HepG2 (cell line): ENCODE data around the gene MAP3K4. TPM values are rescaled to one million over a fixed set of nuclear protein-coding genes. Genes with fewer than 3 reads are reported as not detected.
A peak's percentile ranks its signal among the peaks of the same experiment; 100 is the strongest.

Experiments
- ARNT2 ChIP-seq: sonication (generic); formaldehyde crosslinking; IDR thresholded peaks from 2 replicates; pipeline ENCODE4 v1.8.0; 2022; ENCODE audit warnings: mild to moderate bottlenecking, low read depth, missing genetic modification reagents, moderate library complexity
- KLF15 ChIP-seq: sonication (generic); formaldehyde crosslinking; IDR thresholded peaks from 2 replicates; pipeline ENCODE4 v1.8.1; 2023; ENCODE audit warnings: borderline replicate concordance, mild to moderate bottlenecking, inconsistent platforms, missing genetic modification reagents, mixed read lengths
- MXD4 ChIP-seq: IDR thresholded peaks from 2 replicates; pipeline ENCODE4 v1.6.1; 2016; ENCODE audit warnings: mild to moderate bottlenecking, missing biosample characterization, missing genetic modification reagents
- RXRB ChIP-seq: IDR thresholded peaks from 2 replicates; pipeline ENCODE4 v1.6.1; 2016; ENCODE audit warnings: borderline replicate concordance, missing genetic modification reagents, missing compliant biosample characterization
- THAP11 ChIP-seq: IDR thresholded peaks from 2 replicates; pipeline ENCODE4 v1.6.1; 2016; ENCODE audit warnings: missing biosample characterization, missing genetic modification reagents
- TSC22D2 ChIP-seq: sonication (generic); formaldehyde crosslinking; IDR thresholded peaks from 2 replicates; pipeline ENCODE4 v1.5.1; 2020; ENCODE audit warnings: missing genetic modification reagents, mild to moderate bottlenecking, borderline replicate concordance
- U2AF1 ChIP-seq: fragments of 200-400 bp; formaldehyde crosslinking; optimal IDR thresholded peaks from 2 replicates; pipeline ENCODE3; 2017; ENCODE audit warnings: mild to moderate bottlenecking, low read depth, low read length
- ZBTB10 ChIP-seq: sonication (generic); formaldehyde crosslinking; IDR thresholded peaks from 2 replicates; pipeline ENCODE4 v1.4.0; 2020; ENCODE audit warnings: missing genetic modification reagents, borderline replicate concordance
- ZNF136 ChIP-seq: sonication (generic); formaldehyde crosslinking; IDR thresholded peaks from 2 replicates; pipeline ENCODE4 v1.8.1; 2022; ENCODE audit warnings: low read depth, mild to moderate bottlenecking, moderate library complexity, missing genetic modification reagents
- ZNF329 ChIP-seq: sonication (generic); formaldehyde crosslinking; IDR thresholded peaks from 2 replicates; pipeline ENCODE4 v1.9.0; 2021; ENCODE audit warnings: low read depth, mild to moderate bottlenecking, missing genetic modification reagents
- ZNF574 ChIP-seq: sonication (generic); formaldehyde crosslinking; IDR thresholded peaks from 2 replicates; pipeline ENCODE4 v1.4.0; 2020; ENCODE audit warnings: missing genetic modification reagents
- ZXDC ChIP-seq: sonication (generic); formaldehyde crosslinking; IDR thresholded peaks from 2 replicates; pipeline ENCODE4 v1.5.0; 2020; ENCODE audit warnings: mild to moderate bottlenecking, missing genetic modification reagents
- polyA plus RNA-seq, 8 experiments: library from polyadenylated mRNA; depleted of rRNA in 3 of 8; stranded (reverse) in 7 of 8; unstranded in 1 of 8; fragments of >200 nt; fragmentation: Illumina TruSeq in 4 of 8; extraction: Trizol in 4 of 8; gene quantifications; 2 replicates each; pipeline versions ENCODE4 v1.2.1 to v1.2.3, GENCODE V29; 2011 to 2016; ENCODE audit warnings: low read depth in 4 of 8, missing spikeins in 1 of 8, mixed read lengths in 1 of 8; ENCODE audit not compliant: insufficient read depth in 1 of 8
- total RNA-seq, 5 experiments: library from RNA; depleted of rRNA; stranded (reverse); fragments of >200 nt; fragmentation: Illumina TruSeq; extraction: Trizol; gene quantifications; 2 replicates each; pipeline ENCODE4 v1.2.3, GENCODE V29; 2016; ENCODE audit warnings: low read depth in 1 of 5
- TF ChIP-seq, protein P1 (sequence below): sonication (generic); formaldehyde crosslinking; IDR thresholded peaks from 2 replicates; pipeline ENCODE4 v1.4.0; 2020; ENCODE audit warnings: missing genetic modification reagents
- TF ChIP-seq, protein P2 (sequence below): sonication (generic); formaldehyde crosslinking; IDR thresholded peaks from 2 replicates; pipeline ENCODE4 v1.9.0; 2022; ENCODE audit warnings: missing genetic modification reagents, mild to moderate bottlenecking, borderline replicate concordance

The MAP3K4 gene
- total and polyA plus RNA-seq, 2 of the 13 experiments (the other 11 are each of a cell fraction or from before 2014, with no cell fraction given), result 12.9 to 33.6 TPM

- TF ChIP-seq KLF15 (no peak), THAP11 (0 out of 2 replicates have a peak, but pooled peaks have one; percentile 10), MXD4 (CRISPR knock-in tag) (no peak; the same call in 1 of the 2 replicates), TSC22D2 (CRISPR knock-in tag) (0 out of 2 replicates have a peak, but pooled peaks have one; percentile 2), U2AF1 (no peak), ARNT2 (CRISPR knock-in tag) (0 out of 2 replicates have a peak, but pooled peaks have one; percentile 63), ZXDC (no peak), ZNF574 (0 out of 2 replicates have a peak, but pooled peaks have one; percentile 4), RXRB (CRISPR knock-in tag) (peak; percentile 22; the same call in 1 of the 2 replicates), ZNF136 (CRISPR knock-in tag) (0 out of 2 replicates have a peak, but pooled peaks have one; percentile 28), ZBTB10 (CRISPR knock-in tag) (no peak), ZNF329 (no peak)
- TF ChIP-seq, protein P1, sequence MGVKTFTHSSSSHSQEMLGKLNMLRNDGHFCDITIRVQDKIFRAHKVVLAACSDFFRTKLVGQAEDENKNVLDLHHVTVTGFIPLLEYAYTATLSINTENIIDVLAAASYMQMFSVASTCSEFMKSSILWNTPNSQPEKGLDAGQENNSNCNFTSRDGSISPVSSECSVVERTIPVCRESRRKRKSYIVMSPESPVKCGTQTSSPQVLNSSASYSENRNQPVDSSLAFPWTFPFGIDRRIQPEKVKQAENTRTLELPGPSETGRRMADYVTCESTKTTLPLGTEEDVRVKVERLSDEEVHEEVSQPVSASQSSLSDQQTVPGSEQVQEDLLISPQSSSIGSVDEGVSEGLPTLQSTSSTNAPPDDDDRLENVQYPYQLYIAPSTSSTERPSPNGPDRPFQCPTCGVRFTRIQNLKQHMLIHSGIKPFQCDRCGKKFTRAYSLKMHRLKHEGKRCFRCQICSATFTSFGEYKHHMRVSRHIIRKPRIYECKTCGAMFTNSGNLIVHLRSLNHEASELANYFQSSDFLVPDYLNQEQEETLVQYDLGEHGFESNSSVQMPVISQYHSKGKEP (CRISPR knock-in tag), result no peak
- TF ChIP-seq, protein P2, sequence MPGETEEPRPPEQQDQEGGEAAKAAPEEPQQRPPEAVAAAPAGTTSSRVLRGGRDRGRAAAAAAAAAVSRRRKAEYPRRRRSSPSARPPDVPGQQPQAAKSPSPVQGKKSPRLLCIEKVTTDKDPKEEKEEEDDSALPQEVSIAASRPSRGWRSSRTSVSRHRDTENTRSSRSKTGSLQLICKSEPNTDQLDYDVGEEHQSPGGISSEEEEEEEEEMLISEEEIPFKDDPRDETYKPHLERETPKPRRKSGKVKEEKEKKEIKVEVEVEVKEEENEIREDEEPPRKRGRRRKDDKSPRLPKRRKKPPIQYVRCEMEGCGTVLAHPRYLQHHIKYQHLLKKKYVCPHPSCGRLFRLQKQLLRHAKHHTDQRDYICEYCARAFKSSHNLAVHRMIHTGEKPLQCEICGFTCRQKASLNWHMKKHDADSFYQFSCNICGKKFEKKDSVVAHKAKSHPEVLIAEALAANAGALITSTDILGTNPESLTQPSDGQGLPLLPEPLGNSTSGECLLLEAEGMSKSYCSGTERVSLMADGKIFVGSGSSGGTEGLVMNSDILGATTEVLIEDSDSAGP (CRISPR knock-in tag), result peak; percentile 35; the same call in 1 of the 2 replicates
Observed at GRCh38 chr6:160992061-160992979, 751 bp downstream of the MAP3K4 start (continued).
